Measurements from ENCODE around the gene HSD11B1L.

HSD11B1L gene

DNA sequence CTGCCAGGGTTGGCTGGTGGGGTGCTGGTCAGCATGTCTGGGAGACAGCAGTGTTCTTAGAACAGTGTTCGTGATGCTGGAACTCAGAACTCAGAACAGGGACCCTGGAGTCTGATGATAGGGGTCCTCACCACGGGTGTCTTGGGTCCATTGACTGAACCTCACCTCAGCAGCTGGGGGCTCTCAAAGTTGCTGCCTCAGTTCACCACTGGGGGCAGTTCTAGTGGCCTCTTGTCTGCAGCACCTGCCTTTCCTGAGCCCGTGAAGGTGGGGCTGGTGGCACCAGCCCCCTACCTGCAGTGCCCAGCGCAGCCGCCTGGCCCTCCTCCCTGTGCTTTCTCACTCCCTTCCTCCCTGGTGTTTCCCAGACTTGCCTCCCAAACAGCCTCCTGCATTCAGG is 29.5 kb upstream of the HSD11B1L start:
- no peak overlapping the region for H3K4me3 ChIP-seq (ENCODE audit: low read depth, low read length)
- TF ChIP-seq, protein P1, sequence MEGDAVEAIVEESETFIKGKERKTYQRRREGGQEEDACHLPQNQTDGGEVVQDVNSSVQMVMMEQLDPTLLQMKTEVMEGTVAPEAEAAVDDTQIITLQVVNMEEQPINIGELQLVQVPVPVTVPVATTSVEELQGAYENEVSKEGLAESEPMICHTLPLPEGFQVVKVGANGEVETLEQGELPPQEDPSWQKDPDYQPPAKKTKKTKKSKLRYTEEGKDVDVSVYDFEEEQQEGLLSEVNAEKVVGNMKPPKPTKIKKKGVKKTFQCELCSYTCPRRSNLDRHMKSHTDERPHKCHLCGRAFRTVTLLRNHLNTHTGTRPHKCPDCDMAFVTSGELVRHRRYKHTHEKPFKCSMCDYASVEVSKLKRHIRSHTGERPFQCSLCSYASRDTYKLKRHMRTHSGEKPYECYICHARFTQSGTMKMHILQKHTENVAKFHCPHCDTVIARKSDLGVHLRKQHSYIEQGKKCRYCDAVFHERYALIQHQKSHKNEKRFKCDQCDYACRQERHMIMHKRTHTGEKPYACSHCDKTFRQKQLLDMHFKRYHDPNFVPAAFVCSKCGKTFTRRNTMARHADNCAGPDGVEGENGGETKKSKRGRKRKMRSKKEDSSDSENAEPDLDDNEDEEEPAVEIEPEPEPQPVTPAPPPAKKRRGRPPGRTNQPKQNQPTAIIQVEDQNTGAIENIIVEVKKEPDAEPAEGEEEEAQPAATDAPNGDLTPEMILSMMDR (IDR thresholded peaks at IDR 0.05; ENCODE audit: borderline replicate concordance, insufficient read depth, low read depth, low read length) = no peak

GRCh38 chr19:5652261-5652660 is 28.6 kb upstream of the HSD11B1L start:
- no peak overlapping the region for H3K4me3 ChIP-seq (ENCODE audit: low read depth, low read length)
- TF ChIP-seq, protein P1 (IDR thresholded peaks at IDR 0.05; ENCODE audit: borderline replicate concordance, insufficient read depth, low read depth, low read length) = no peak

GRCh38 chr19:5654931-5655330 is 25.9 kb upstream of the HSD11B1L start:
- TF ChIP-seq, protein P1 (IDR thresholded peaks at IDR 0.05; ENCODE audit: borderline replicate concordance, insufficient read depth, low read depth, low read length) = no peak
- no peak overlapping the region for H3K4me3 ChIP-seq (ENCODE audit: low read depth, low read length)

DNA sequence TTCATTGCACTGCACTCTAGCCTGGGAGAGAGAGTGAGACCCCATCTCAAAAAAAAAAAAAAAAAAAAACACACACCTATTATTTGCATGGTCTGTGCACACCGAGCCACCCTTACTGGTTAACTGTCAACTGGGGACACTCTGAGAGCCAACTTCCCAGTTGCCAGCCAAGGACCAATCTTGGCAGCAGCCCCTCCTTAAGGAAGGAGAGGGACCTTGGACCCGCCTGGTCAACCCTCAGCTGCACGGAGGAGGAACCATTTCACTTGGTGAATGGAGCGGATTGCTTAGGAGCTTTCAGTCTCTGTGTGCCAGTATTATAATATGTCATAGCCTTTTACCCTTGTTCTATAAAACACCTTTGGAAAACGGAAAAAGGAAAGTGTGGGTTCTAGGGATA is 25.4 kb upstream of the HSD11B1L start:
- TF ChIP-seq, protein P1 (IDR thresholded peaks at IDR 0.05; ENCODE audit: borderline replicate concordance, insufficient read depth, low read depth, low read length) = no peak
- no peak overlapping the region for H3K4me3 ChIP-seq (ENCODE audit: low read depth, low read length)

DNA sequence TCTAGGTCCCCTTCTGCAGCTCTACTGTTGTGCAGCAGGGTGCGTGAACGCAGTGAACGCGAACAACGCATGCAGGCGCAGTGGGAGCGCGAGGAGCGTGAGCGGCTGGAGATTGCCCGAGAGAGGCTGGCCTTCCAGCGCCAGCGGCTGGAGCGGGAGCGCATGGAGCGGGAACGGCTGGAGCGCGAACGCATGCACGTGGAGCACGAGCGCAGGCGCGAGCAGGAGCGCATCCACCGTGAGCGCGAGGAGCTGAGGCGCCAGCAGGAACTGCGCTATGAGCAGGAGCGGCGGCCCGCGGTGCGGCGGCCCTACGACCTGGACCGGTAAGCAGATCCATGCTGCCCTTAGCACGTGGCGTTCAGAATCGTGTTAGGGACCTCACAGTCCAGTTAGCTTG is 19.3 kb upstream of the HSD11B1L start:
- TF ChIP-seq, protein P1 (IDR thresholded peaks at IDR 0.05; ENCODE audit: borderline replicate concordance, insufficient read depth, low read depth, low read length) = no peak
- no peak overlapping the region for H3K4me3 ChIP-seq (ENCODE audit: low read depth, low read length)

DNA sequence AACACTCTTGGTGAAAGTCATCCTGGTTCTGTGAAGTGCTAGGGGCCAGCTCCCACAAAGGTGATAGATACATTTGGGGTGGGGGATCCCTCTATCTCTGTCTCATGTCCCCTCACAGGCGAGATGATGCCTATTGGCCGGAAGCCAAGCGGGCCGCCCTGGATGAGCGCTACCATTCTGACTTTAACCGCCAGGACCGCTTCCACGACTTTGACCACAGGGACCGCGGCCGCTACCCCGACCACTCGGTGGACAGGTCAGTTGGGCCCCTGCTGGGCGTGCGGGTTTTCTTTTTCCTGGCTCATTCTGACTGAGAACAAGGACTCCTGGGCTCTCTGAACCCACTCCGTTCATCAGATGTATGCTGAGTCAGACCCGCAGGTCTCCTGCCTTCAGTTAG is 16.9 kb upstream of the HSD11B1L start:
- TF ChIP-seq, protein P1 (IDR thresholded peaks at IDR 0.05; ENCODE audit: borderline replicate concordance, insufficient read depth, low read depth, low read length) = no peak
- no peak overlapping the region for H3K4me3 ChIP-seq (ENCODE audit: low read depth, low read length)

DNA sequence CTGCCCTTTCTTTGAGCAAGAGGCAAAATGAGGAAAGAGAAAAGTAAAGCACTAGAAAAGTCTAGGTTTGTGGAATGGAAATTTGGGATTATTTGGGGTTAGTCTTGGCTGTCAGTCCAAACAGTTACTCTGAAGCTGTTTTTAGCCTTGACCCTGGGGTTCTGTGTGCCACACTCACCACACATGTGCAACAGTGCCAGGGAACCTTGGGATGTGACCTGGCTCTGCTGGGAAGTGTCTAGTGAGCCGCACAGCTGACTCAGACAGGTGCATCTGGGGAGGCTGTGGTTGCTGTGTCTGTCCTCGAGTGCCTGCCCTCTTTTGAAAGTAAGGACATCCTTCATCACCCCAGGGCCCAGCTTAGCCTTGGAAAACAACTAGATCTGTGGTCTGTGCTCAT is 16.3 kb upstream of the HSD11B1L start:
- H3K4me3 ChIP-seq (ENCODE audit: low read depth, low read length) = no peak overlapping the region
- TF ChIP-seq, protein P1 (IDR thresholded peaks at IDR 0.05; ENCODE audit: borderline replicate concordance, insufficient read depth, low read depth, low read length) = no peak
